ENCODE data around the gene LDLRAD4. TPM values are rescaled to one million over a fixed set of nuclear protein-coding genes. Genes with fewer than 3 reads are reported as not detected.

LDLRAD4 gene
- total RNA-seq, 1 donor from 2014 or later: 3.0 TPM

- no peak for ATAC-seq
Measured at GRCh38 chr18:13372531-13372951, 154.0 kb downstream of the LDLRAD4 start.

DNA sequence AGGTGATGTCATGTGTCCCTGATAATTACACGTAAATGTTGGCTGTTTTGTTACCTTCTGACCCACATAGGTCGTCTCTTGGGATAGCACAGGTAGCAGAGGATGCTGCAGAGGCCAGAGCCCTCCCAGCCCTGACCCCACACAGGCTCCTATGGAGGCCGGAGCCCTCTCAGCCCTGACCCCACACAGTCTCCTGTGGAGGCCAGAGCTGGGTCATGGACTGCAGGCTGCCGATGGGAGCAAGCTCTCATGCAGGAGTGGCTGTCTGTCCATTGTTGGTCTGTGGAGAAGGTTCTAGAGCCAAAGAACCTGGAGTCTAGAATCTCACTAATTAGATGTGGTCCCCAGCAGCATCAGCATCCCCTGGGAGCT lies 155.5 kb downstream of the LDLRAD4 start:
- no peak for ATAC-seq

- no peak for ATAC-seq
Measured at GRCh38 chr18:13374468-13375301, 156.1 kb downstream of the LDLRAD4 start.

DNA sequence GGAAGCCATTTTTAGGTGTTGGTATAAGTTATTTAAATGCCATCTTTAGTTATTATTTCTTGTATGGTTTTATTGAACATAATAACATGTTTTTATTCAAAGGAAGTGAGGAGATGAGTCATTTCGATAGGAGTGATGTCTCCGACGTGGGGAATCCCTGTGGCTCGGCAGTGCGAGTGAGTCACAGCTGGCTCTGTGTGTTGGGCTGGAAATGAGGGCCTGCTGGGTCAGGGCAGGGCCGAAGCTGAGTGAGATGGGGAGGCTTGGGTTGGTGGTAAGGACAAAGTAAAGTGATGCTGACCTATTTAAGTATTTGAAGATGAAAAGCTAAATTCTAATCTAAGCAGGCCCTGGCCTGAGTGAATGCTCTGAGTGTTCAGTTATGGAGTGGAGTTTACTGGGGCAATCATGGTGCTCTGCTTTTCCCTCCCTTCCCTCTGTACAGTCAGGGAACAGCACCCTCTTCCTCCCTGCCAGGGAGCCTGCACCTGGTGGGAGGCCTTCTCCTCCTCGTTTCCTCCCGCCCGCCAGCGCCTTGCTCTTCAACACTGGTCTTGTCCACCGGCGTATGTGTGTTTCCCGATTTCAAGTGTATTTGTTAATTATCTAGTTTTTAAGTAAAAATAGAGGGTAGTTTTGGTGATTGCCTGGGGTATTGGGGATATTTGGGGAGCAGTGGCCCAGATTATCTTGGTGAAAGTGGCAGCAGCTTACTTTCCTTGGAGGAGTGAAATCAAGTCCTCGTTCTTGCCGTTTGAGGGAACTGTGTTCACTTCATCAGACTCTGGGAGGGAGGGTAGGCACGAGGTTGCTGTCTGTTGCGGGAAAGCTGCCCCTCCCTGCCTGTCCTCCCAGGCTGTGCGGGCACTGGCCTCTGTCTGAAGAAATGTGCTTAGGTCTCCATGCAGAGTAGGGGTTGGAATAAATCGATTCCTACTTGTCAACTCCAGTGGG lies 157.0 kb downstream of the LDLRAD4 start:
- ATAC-seq: peak; percentile 83

DNA sequence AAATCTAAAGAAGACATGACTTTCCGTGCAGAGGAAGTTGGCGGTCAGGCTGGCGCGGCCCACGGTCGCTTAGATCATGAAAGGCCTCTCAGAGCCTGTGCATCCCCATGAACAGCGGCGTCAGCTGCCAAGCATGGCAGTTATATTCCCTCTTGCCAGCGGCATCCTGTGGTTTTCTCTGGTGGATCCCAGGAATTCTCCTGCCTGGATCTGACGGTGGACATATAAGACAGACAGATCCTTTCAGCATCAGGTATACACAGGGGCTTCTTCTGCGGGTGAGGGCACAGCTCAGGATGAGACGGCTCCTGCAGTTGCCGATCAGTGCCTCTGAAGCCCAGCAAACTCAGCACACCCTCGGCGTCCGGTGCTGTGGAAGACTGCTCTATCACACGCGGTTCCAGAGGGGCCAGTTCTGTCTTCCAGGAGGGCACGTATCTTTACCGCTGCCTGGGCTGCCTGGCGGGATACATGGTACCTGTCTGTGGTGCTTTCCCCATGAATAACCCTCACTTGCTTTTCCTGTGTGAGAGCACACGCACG lies 157.8 kb downstream of the LDLRAD4 start:
- no peak for ATAC-seq

DNA sequence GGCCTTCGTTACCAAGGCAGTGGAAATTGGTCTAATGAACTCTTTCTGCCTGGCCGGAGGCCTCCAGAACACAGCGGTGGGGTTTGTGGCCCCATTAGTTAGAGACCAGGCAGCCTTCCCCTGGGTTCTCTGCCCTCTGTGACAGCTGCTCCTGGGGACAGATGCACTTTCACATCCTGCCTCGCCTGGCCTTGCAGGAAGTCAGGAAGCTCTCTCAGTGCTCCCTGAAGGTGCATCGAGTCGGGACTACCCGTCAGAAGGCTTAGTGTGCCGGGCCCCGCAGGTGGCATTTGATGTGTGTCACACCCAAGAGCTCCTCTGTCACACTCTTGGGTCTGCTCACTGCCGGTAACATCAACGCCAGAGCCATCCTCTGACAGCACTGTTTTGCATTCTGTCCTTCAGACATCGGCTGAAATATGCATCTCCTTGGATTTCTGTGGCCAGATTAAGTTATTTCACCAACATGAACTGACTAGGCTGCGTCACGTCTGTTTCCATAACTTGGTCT lies 158.3 kb downstream of the LDLRAD4 start:
- no peak for ATAC-seq

GRCh38 chr18:13377496-13377895 lies 158.9 kb downstream of the LDLRAD4 start:
- ATAC-seq: no peak

DNA sequence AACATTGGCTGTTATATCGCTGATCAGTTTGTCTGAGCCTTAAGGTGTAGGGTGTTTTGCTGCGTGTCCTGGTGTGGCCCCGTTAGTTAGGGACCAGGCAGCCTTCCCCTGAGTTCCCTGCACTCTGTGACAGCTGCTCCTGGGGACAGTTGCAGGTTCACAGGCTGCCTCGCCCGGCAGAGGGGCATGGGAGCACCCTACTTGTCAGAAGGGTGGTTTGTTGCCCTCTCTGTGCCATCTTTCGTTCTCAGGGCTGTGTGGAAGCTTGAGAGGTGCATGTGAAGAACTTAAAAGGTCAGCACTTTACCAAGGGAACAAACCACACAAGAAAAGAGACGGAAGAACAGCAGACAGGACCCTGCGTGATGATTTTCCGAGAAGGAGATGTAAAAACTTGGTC lies 159.6 kb downstream of the LDLRAD4 start:
- ATAC-seq: no peak

GRCh38 chr18:13379062-13379865 lies 160.7 kb downstream of the LDLRAD4 start:
- ATAC-seq: no peak

DNA sequence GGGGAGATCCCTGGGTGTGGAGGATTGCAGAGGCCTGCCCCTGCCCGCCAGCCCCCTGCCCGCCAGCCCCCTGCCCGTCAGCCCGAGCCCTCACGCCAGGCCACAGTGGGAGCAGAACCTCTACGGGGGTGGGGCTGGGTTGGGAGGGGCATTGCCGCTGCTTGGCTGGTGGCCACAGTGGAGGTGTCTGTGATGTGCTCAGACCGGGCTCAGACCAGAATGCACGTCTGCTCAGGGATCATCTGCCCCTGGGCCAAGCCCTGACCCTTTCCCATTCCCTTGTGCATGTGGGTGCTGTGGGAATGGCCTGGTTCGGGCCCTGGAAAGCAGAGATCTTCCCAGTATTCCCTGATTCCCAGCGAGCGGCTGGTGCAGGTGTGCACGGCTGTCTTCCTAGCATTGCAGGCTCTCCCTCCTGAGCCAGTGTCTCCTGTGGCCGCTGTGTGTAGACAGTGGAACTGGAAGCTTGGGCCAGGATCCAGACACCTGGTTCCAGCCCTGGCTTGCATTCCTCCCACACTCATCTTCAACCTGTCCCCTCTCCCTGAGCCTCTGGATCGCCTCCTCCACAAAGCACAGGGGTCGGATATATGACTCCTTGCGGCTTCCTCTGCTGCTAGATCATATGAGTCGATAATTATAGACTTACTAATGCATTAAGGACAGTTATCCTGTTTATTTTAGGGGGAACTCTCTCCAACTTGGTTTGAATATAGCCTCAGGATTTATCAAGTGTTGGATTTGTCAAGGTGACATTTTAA lies 161.6 kb downstream of the LDLRAD4 start:
- no peak for ATAC-seq

DNA sequence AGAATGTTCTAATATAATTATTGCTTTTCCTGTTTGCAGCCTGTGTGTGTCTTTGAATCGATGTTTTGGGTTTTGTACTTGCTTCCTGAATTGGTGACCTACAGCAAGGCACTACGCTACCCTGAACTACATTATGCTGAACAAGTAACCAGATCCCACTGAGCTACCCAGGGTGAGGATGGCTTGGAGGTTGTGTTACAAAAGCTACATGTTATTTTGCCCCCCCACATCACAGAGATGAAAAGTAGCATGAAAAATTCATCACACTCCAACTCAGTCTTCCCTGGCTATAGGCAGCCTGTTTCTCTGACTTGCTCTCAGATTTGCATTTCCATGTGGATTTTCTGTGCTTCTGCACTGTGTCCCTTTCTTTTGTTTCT lies 162.1 kb downstream of the LDLRAD4 start:
- no peak for ATAC-seq

GRCh38 chr18:13381331-13381730 lies 162.8 kb downstream of the LDLRAD4 start:
- no peak for ATAC-seq

- ATAC-seq: peak; percentile 57
Measured at GRCh38 chr18:13381944-13382365, 163.4 kb downstream of the LDLRAD4 start.

DNA sequence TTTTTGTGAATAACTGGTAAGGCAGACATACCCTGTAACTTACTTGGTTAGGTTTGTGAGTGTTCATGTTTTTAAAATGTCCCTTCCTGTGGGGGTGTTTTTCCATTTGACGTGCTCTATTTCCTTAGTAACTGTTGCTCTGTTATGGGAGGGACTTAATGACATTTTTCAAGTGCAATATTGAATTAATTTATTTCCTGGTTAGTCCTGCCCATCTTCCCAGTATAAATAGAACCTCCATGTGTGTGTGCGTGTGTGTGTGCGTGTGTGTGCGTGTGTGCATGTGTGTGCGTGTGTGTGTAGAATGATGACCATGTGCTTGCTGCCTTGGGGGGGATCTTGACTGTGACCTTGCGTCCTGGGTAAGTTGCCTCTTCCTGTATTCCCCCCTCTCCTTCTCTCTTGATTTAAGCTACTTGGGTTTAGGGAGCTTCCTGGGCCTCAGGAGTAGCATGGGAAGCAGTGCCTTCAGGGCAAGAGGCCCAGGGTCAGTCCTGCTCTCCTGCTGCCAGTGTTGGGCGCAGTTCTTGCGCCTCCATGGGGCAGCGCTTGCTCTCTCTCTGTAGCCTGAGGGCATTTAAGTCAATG lies 163.9 kb downstream of the LDLRAD4 start:
- ATAC-seq: peak; percentile 60

GRCh38 chr18:13382954-13383827 lies 164.6 kb downstream of the LDLRAD4 start:
- ATAC-seq: peak; percentile 15

- ATAC-seq: no peak
Measured at GRCh38 chr18:13386891-13387801, 168.6 kb downstream of the LDLRAD4 start.

DNA sequence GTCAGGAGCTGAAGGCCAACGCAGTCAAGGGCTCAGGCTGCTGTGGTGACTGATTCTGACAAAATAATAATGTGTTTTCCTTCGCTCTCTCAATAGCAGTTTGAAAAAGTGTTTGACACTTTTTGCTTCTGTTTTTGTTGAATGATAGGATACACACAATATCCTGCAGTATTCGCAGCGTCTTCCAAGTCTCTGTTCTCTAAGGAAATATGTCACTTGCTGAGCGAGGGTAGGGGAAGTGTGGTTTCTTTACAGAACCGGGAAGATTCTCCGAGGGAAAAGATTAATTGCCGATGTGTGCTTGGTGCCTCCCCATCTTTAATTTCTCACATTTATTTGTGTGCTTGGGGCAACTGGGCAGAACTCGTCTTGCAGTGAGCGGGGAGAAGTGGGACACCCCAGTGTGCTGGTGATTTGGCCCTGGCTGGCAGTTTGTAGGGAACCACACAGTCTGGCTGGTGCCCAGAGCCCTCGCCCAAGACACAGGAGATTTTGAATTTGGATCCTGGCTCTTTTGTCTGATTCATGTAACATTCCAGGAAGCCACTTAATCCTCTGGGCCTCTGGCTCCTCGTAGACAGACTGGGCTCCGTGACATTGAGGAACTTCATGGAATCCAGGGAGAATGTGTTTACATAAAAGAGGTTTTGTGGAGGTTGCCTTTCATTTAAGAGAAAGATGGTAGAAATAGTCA lies 169.4 kb downstream of the LDLRAD4 start:
- ATAC-seq: no peak

Data from esophagus mucosa (tissue), 1 donor.